ENCODE measurements around the gene ZNF205.

The ZNF205 gene

DNA sequence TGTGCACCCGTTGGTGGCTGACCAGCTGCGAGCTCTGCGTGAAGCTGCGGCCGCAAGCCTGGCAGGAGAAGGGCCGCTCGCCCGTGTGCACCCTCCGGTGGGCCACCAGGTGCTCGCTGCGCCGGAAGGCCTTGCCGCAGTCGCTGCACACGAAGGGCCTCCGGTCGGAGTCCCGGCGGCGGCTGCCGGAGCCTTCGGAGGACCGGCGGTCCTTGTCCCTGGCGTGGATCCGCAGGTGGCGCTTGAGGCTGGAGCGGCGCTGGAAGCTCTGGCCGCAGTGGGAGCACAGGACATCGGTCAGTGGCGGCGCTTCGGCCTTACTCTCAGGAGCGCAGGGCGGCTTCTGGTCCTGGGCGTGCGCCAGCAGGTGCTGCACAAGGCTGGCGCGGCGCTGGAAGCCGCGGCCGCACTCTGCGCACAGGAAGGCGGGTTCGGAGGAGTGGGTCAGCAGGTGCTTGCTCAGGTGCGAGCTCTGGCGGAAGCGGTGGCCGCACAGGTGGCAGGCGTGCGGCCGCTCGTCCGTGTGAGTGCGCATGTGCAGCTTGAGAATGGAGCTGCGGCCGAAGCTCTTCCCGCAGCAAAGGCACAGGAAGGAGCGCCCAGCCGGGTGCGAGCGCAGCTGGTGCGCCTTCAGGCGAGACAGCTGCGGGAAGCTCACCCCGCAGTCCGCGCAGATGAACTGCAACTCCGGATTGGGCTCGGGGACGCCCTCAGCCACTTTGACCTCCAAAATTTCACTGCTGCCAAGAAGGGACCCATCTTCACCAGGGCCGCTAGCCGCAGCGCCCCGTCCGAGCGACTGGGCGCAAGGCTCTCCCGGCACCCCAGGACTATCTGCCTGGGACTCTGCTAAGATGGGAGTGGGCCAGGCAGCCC, 22.4 kb upstream of the ZNF205 start:
- no peak for TF ChIP-seq GATA1 (IDR thresholded peaks at IDR 0.05; ENCODE audit: low read depth, low read length)
- TF ChIP-seq POLR2A (IDR thresholded peaks at IDR 0.05; ENCODE audit: low read length) = no peak
- DNase-seq = no peak

DNA sequence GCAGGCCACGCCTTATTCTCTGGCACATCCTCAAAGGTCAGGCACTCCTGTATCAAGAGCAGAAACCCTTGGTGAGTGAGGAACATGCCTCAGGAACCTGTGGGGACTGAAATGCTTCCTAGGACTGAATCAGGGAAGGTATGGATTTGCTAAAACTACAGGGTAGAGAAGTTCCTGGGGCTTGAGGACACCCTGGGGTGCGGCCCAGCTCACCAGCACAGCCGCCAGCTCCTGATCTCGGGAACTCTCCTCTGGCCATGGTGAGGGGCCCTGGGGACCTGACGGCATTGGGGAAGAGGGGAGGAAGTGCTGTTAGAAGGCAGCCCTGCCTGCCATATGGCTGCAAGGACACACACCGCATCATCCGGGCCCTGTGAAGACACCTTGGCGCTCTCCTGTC, 20.8 kb upstream of the ZNF205 start:
- TF ChIP-seq GATA1 (IDR thresholded peaks at IDR 0.05; ENCODE audit: low read depth, low read length) = no peak
- DNase-seq = no peak

DNA sequence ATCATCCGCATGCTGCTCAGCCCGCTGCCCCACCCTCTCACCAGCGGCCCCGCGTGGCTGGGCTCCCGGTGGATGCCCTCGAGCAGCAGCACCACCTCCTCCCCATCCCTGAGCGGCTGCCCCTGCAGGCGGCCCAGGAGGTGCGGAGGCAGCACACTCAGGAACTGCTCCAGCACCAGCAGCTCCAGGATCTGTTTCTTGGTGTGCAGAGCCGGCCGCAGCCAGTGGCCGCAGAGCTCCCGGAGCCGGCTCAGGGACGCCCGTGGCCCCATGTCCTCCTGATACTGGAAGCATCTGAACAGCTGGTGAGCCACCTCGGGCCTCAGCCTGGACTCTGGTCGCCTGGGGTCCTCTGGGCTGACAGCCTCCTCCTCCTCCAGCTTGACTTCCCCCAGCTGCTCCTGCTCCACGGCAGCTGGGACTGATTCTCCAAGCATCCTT, 19.9 kb upstream of the ZNF205 start:
- no peak for DNase-seq
- TF ChIP-seq GATA1 (IDR thresholded peaks at IDR 0.05; ENCODE audit: low read depth, low read length) (no peak), POLR2A (IDR thresholded peaks at IDR 0.05; ENCODE audit: low read length) (no peak)

- TF ChIP-seq GATA1 (IDR thresholded peaks at IDR 0.05; ENCODE audit: low read depth, low read length) = no peak
- no peak for TF ChIP-seq POLR2A (IDR thresholded peaks at IDR 0.05; ENCODE audit: low read length)
- peak; percentile 72 to 85 for DNase-seq
Measured at GRCh38 chr16:3094289-3095027, 17.9 kb upstream of the ZNF205 start.

DNA sequence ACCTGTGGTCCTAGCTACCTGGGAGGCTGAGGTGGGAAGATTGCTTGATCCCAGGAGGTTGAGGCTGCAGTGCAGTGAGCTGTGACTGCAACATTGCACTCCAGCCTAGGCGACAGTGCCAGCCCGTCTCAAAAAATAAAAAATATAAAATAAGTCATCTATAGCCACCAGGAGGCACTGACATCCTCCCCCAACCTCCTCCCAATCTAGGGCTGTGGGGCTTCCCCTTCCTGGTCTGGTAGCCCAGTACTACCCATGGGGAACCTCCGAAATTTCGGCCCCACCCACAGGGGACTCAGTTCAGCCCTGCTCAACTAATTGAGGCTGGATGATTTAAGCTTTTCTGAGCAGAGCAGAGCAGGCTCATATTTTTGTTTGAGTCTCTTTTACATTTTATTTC, 16.5 kb upstream of the ZNF205 start:
- DNase-seq = peak; percentile 57 to 61
- no peak for TF ChIP-seq POLR2A (IDR thresholded peaks at IDR 0.05; ENCODE audit: low read length)
- TF ChIP-seq GATA1 (IDR thresholded peaks at IDR 0.05; ENCODE audit: low read depth, low read length) = no peak

DNA sequence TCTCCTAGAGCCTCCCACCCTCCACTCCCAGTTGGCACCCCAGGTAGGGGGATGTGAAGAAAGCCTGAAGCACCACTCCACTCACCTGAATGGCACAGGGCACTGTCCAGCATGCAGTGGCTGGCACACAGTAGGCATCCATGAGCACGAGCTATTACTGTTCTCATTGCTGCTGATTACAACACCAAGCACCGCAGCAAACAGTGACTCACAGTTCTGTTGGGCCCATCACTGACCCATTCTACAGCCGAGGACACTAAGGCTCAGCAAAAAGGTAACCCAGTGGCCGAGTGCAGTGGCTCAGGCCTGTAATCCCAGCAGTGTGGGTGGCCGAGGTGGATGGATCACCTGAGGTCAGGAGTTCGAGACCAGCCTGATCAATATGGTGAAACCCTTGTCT, 16.0 kb upstream of the ZNF205 start:
- no peak for TF ChIP-seq POLR2A (IDR thresholded peaks at IDR 0.05; ENCODE audit: low read length)
- TF ChIP-seq GATA1 (IDR thresholded peaks at IDR 0.05; ENCODE audit: low read depth, low read length) = no peak
- no peak for DNase-seq

- DNase-seq = no peak
- TF ChIP-seq POLR2A (IDR thresholded peaks at IDR 0.05; ENCODE audit: low read length) (no peak), GATA1 (IDR thresholded peaks at IDR 0.05; ENCODE audit: low read depth, low read length) (no peak)
Measured at GRCh38 chr16:3097266-3097665, 15.1 kb upstream of the ZNF205 start.

DNA sequence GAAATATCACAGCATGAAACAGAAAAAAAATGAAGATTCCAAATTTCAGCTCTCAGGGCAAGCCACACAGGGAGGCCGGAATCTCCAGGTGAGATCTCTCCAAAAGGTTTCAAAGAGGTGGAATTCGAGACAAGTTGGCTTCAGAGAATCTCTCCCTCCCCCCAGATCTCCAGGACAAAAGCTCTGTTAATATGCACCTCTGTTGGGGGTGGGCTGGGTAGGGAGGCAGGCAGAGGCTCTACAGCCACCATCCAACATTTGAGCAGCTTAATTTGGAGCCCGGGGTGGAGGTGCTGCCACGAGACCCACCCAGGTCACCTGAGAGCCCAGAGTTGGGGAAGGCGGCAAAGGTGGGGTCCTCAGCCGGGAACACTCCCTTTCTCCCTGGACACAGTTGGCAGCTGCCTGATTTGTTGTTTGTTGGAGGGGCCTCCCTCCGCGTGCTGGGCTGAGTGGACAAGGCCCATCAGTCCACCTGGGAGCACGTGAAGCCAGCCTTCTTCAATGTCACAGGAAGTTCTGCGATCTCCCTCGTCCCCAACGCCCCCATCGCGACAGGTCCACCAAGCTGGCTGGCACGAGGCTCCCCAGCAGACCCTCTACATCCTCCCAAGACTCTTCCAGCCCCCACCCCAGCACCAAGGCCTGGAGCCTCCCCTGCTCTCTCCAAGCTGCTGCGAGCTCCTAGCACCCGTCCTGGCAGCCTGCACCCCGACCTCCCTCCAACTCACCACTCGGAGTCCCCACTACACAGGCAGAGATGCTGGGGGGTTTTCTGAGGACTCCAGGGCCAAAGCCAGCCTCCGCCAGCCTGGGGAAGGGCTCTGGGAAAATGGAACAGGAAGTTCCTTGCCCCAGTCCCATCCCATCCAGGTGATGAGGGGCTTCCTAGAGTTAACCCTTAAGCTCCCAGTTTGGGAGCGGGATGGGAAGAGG, 13.7 kb upstream of the ZNF205 start, which contains the start of gene ZSCAN10:
Gene ZSCAN10 (minus strand): TSS at position 836 of the 936 bp plus-strand sequence. CDS start 6,357 bp downstream, outside the sequence.
- TF ChIP-seq POLR2A (IDR thresholded peaks at IDR 0.05; ENCODE audit: low read length) = no peak
- no peak for TF ChIP-seq GATA1 (IDR thresholded peaks at IDR 0.05; ENCODE audit: low read depth, low read length)
- no peak for DNase-seq

- TF ChIP-seq POLR2A (IDR thresholded peaks at IDR 0.05; ENCODE audit: low read length) (no peak), GATA1 (IDR thresholded peaks at IDR 0.05; ENCODE audit: low read depth, low read length) (no peak)
- no peak for DNase-seq
Measured at GRCh38 chr16:3099395-3099731, 13.0 kb upstream of the ZNF205 start.

GRCh38 chr16:3099732-3100499, 12.5 kb upstream of the ZNF205 start:
- TF ChIP-seq GATA1 (IDR thresholded peaks at IDR 0.05; ENCODE audit: low read depth, low read length) (no peak), POLR2A (IDR thresholded peaks at IDR 0.05; ENCODE audit: low read length) (no peak)
- DNase-seq = peak; percentile 95 to 98

- DNase-seq = peak; percentile 80 to 82
- no peak for TF ChIP-seq POLR2A (IDR thresholded peaks at IDR 0.05; ENCODE audit: low read length)
- no peak for TF ChIP-seq GATA1 (IDR thresholded peaks at IDR 0.05; ENCODE audit: low read depth, low read length)
Measured at GRCh38 chr16:3101018-3101840, 11.2 kb upstream of the ZNF205 start.

DNA sequence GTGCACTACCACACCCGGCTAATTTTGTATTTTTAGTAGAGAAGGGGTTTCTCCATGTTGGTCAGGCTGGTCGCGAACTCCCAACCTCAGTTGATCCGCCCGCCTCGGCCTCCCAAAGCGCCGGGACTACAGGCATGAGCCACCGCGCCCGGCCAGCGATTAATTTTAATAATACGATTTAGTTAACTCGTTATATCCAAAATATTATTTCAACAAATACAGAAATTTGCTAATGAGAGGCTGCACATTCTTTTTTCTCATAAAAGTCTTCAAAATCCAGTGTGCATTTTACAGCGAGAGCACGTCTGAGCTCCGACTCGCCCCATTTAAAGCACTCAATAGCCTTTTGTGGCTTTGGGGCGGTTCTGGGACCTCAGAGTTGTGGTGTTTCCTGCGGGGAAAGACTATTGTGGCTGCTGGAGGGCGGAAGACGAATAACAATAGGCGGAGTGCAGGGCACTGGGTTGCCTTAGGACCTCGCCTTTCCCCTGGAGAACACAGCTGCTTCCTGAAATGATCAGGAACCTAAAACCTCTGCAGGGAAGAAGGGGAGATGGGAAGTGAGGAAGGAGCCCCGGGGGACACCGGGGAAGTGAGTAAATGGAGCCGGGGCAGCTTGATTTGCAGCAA, 10.4 kb upstream of the ZNF205 start:
- peak; percentile 24 to 39 for DNase-seq
- TF ChIP-seq GATA1 (IDR thresholded peaks at IDR 0.05; ENCODE audit: low read depth, low read length) (no peak), POLR2A (IDR thresholded peaks at IDR 0.05; ENCODE audit: low read length) (no peak)

All from erythroblast (primary cell).